Fibroblast of skin of left biceps (primary cell): ENCODE results near the gene PLEKHO2.

ENCODE experiments used
- DNase-seq, 2 experiments: peaks; one replicate each; pipeline ENCODE4 v3.0.0-alpha.2; 2013; ENCODE audit warnings: low read depth in 2 of 2

The PLEKHO2 gene

DNA sequence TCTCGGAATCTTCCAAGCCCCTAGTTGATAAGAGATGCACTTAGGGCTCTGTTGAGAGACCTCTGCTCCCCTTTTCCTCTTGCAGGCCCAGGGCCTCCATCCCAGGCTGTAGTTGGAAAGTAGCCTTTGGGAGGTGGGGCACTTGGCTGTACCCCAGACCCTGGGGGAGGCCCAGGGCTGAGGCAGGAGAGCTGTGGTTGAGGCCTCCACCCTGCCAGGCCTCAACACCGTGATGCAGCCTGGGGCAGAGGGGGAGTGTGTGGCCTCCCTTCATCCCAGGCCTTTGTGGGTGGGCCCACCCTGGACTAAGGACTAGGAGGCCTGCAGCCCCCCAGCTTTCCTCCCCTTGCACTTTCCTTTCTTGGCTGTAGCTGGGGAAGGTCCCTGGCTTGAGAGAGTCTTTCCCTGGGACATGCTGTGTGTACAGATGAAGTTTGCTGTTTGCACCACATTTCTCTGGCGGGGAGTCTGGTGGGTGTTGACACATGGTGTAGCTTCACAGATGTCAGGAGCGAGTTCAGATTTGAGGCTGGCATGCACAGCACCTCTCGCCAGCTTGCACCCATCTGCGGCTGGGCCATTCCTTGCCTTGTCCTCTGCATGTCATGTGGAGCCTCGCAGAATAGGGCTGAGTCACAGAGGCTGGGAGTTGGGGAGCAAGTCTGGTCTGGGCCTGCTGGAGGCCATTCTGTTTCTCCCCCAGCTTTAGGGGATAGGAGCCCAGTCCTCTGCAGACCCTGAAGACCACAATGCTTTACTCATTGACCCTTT is 13.7 kb downstream of the PLEKHO2 start:
- no peak for DNase-seq

DNA sequence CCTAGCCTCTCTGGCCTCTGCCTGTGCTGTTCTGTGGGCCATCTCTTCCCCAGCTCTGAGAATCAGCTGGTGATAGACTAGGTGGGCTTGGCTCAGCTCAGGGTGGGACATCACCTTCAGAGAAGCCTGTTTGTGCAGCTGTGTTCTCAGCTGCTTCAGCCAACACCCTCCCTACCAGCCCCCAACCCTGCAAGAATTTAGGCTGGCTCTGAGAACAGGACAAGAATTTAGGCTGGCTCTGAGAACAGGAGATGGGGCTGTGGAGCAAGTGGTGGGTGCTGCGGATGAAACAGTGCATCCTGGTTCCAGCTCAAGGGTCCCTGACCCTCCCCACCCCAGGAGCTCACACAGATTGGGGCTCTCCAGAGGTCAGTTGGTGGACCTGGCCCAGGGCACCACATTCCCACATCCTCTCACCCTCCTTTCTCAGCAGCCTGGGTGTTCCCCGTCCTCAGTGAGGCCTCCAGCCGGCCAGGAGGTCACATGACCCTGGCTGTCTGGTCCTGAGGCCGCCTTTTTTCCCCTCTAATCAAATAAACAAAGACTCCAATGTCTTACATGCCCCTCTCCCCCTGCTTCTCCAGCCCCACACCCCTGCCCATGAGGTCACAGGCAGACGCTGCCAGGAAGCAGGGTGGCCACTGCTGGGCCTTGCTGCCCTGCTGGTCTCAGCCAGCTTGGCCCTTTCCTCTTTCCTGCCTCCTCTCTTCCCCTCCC is 14.9 kb downstream of the PLEKHO2 start:
- DNase-seq = no peak

DNA sequence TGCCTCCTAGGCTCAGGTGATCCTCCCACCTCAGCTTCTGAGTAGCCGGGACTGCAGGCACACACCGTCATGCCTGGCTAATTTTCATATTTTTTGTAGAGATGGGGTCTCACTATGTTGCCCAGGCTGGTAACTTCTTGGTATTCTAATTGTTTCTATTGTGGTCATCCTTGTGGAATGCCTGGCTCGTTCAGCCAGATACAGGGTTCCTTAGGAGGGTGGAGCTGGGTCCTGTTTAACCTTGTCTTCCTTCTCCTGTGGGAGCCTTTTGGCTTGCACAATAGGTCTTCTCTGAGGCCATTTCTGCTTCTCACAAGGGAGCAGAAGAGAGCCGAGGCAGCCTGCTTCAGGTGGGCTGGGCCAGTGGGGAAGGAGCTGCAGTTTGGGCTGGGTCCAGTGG is 15.7 kb downstream of the PLEKHO2 start:
- DNase-seq = no peak

DNA sequence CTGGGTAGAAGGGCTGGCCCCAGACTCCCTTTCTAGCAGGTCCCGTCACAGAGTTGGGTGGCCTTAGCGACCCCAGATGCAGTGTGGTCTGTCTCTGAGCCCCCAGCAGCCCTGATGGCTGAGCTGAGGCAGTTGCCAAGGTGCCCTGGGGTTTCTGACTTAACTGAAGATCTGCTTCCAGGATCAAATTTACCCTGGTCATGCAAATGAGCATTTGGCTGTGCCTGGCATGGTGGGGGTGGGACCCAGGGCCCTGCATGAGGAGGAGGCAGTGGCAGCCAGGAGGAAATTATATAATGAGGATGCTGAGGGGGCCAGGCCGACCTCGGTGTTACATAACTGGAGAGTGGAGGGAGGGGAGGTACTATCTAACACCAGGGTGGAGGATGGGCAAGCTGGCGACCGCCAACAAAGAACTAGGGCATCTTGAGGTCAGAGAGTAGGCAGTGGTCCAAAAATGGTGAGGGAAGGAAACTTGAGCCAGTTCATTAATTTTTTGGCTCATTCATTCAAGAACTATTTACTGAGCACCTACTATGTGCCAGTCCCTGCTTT is 16.4 kb downstream of the PLEKHO2 start:
- no peak for DNase-seq

DNA sequence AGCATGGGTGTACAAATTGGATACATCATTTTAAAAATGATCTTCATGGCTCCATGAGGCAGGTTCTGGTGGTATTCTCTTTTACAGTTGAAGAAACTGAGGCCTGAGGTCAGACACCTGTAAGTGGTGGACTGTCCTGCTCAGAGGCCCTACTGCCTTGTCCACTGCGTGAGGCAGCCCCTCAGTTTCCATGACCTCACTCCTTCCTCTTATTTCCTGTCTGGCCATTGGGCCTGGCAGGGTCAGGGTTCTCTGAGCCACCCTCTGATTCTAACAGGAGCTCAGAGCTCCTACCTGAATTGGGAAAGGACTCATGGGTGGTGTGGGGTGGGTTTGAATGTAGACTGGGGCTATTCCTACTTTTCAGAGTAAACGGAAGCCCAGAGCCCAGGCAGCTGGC is 17.5 kb downstream of the PLEKHO2 start:
- no peak for DNase-seq

DNA sequence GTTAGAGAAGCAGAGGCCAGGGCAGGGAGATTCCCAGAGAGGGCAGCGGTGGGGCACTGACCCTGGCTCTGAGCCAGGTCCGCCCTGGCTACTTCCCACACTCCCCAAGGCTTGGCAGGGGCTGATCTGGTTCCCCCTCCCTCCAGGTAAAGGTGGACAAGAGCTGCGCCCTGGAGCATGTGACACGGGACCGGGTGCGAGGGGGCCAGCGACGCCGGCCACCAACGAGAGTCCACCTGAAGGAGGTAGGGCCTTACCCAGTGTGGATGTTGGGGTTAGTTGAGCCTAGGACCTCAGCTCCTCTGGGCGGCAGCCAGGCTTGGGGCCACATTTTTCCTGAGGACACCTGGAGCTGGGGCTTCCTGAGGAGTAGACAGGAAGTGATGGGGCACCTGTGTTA is 19.6 kb downstream of the PLEKHO2 start:
- no peak for DNase-seq

DNA sequence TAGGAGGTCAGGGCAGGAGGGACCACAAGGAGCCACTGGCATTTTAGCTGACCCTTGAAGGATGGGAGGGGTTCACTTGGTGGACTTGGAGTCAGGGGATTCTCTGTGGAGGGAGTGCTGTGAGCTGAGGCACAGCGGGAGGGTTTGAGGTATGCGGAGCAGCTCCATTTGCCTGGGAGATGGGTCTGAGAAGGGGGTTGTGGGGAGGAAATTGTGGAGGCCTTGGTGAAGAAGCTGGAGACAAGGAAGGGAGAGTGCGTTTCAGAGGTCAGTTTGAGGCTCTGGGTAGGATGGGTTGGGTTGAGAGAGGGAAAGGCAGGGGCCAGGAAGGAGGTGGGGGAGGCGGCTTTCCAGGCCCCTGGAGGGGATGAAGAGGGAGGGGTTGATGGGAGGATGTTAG is 20.2 kb downstream of the PLEKHO2 start:
- no peak for DNase-seq

DNA sequence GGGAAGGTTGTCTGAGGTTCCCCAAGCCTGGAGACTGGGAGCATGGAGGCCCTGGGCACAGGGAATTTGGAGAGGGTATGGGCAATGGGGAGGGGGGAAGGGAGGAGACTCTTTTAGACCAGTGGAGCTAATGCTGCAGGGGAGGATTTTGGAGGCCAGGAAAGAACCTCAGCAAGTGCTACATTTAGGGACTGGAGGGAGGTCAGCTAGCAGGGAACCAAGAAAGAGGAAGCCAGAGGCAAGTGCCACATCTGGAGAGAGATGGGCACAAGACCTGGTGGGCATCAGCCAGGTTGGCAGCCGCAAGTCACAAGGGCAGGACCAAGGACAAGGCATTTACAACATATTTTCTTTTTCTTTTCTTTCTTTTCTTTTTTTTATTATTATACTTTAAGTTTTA is 20.7 kb downstream of the PLEKHO2 start:
- no peak for DNase-seq

DNA sequence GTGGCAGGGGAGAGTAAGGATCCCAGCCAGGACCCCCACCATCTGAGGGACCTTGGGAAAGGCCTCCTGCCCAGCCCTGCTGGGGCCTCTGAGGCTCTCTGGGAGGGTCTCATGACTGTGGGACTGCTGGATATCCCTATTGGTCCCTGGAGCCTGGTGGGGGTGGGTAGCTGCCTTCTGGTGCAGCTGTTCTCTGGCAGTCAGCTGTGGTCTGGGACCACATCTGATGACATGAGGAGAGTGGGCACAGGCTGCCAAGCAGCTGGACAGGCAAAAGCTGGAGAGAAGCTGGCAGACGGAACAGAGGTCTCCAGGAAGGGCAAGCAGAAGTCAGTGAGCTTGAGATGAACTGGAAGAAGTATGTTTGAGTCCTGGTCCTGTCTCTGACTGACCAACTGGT is 22.4 kb downstream of the PLEKHO2 start:
- no peak for DNase-seq

DNA sequence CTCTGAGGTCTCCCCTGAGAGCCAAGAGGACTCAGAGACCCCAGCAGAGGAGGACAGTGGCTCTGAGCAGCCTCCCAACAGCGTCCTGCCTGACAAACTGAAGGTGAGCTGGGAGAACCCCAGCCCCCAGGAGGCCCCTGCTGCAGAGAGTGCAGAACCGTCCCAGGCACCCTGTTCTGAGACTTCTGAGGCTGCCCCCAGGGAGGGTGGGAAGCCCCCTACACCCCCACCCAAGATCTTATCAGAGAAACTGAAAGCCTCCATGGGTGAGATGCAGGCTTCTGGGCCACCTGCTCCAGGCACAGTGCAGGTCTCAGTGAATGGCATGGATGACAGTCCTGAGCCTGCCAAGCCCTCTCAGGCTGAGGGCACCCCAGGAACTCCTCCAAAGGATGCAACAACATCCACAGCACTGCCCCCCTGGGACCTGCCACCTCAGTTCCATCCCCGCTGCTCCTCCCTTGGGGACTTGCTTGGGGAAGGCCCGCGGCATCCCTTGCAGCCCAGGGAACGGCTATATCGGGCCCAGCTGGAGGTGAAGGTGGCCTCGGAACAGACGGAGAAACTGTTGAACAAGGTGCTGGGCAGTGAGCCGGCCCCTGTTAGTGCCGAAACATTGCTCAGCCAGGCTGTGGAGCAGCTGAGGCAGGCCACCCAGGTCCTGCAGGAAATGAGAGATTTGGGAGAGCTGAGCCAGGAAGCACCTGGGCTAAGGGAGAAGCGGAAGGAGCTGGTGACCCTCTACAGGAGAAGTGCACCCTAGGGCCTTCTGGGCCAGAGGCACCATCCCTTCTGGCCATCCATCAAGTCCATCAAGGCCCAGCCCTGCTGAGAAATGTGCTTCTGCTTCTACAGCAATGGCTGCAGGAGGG is 23.6 kb downstream of the PLEKHO2 start:
- no peak for DNase-seq

DNA sequence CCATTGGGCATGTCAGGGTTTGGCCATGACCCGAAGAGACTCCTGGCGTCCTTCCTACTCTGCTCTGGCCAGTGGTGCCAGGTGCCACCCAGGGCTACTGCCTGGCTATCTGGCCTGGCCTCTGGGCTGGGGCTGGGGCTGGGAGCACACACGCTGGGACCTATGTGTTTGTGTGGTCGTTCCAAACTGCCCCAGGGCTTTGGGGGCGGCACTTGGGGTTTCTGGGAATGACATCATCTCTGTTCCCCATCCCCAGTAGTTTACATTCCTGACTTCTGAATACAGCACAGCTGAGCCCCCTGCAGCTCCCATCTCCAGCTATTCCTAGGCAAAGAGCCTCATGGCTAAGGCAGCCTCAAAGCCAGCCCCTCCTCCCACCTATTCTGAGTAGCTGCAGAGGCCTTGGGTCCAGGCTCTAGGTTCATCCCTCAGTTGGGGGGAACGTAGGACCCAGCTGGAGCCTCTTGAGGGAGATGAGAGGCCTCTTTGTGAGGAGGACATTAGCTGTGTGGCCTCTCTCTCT is 24.3 kb downstream of the PLEKHO2 start:
- peak; percentile 73 to 76 for DNase-seq

DNA sequence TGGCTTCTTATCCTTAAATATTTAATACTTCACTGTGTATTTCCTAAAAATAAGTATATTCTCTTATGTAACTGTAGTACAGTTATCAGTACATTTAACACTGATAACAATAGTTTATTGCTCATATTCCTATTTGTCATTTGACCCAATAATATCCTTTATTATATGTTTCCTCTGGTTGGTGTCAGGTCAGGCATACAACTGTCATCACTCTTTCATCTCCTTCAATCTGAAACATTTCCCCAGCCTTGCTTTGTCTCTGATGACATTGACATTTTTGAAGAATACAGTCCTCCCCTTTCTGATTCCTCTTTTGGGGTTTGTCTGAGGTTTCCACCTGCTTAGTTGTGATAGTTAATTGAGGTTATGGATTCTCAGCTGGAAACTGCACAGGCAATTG is 27.8 kb downstream of the PLEKHO2 start:
- no peak for DNase-seq

DNA sequence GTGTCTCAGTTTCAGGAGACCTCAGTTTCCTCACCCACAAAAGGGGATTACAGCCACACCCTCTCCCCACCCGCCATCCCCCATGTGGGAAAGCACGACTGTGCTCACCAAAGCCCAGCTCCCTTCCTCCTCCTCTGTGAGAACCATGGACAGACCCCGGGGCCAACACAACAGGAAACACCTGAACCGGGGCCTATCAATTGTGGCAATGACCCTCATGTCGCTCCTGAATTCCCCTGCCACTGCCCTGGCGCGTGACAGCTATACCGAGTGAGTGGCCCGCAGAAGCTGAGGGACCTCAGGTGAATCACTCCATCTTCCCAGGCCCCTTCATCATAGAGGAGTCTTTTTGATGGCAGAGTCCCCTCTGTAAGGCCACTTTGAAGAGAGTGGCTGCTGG is 28.6 kb downstream of the PLEKHO2 start:
- no peak for DNase-seq

DNA sequence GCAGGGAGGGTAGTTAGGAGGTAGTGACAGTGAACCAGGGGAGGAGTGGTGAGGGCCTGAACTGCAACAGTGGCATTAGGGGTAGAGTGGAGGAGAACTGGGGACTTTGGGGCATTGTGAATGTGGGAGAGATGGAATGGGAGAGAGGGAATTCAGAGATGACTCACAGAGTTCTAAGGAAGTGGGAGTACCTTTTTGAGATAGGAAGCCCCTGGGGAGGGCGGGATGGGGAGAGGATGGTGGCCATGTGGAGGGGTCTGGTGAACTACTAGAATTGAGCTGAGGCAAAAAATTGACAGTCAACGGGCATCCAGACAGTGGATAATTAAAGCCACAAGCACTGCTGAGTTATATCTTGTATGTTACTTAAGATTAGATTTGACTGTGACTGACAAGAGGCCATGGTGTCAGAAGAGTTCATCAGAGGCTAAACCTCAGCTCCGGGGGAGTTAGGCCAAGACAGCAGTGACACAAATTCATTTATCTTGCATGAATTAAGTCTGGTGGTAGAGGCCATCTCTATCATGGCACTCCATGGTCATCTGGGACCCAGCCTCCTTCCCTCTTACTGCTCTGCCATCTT is 34.0 kb downstream of the PLEKHO2 start:
- no peak for DNase-seq

DNA sequence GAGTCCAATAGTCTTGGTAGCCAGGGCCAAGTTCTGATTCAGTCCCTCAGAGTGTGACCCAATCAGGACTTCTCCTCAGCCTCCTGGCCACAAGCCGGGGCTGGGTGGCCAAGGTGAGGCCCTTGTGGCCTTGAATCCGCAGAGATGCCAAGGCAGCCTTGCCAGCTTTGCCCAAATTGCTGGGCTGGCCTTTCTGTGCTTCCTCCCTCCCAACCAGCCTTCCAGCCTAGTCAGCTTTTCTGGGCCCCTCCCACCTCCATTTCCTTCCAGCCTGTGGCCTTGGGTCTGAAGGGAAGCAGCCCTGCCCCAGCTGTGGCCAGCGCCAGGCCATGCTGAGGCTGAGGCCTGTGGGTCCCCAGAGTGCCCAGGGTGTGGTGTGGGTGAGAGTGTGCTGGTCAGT is 35.7 kb downstream of the PLEKHO2 start:
- DNase-seq = no peak

DNA sequence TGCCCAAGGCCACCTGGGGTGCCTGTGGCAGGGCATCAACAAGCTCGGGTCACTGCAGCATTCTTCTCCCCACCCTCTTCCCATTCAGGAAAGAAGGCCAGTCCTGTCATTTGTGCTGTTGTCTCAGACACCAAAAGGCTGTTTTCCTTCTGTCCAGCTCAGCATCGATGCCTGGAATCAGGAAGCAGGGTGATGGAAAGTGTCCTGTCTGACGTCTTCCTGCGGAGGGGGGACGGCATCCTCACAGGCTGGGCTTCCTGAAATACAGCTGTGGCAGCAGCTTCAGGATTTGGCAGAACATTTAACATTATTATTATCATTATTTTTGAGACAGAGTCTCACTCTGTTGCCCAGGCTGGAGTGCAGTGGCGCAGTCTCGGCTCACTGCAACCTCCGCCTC is 37.0 kb downstream of the PLEKHO2 start:
- DNase-seq = no peak

DNA sequence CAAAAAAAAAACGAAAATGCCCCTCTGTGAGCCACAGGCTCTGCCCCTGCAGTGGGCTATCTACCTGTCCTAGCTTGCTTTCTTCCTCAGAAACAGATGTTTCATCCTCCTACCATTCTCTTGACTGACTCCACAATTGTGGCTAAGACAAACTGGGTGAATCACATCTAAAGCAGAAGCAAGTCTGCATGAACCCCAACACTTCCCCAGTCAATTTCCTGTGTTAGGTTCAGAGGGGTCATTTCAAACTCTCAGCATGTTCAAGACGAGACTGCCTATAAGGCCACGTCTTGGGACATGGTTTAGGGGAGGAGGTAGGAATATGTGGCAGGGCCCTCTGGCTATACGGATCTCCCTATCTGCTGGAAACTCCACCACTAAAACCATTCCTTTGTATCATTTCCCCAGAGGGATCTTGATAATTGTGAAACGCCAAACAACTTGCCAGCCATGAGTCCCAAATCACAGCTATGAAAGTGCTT is 41.4 kb downstream of the PLEKHO2 start:
- DNase-seq = no peak

DNA sequence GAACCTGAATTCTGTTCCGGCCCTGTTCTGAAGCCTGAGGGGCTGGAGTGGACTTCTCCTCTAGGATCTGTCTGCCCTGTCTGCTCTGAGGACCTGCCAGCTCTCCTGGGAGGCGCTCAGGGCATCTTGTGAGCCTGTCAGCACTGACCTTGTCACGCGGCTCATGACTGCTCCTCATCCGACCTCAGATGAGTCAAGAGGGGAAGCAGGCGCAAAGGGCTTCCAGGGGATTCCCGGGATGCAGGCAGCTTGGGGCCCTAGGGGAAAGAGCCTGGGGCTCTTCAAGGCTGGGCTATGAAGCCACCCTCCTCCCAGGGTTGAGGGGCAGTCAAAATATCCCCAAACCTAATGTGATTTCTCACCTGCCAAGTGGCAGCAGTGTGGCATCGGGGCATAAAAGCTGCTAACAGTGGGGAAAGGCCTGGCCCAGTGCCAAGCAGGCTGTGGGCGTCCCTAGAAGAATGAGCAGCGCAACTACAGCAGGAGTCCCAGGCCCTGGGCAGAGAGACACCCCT is 42.3 kb downstream of the PLEKHO2 start:
- no peak for DNase-seq

DNA sequence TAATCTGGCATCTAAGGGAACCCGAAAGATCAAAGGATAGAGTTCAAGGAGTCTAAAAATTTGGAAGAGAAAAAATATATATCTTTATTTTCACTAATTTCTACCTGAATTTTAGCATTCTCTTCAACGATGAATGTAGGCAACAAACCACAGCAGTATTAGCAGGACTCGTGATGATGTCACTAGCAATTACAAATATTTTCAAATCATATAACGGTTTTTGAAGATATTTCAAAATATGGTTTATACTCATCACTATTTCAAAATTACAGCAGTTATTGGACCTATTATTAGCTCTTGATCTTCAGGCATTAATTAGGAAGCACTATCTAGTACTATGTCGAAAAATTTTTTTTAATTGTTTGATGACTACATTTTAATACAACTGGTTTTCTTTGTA is 43.0 kb downstream of the PLEKHO2 start:
- no peak for DNase-seq

DNA sequence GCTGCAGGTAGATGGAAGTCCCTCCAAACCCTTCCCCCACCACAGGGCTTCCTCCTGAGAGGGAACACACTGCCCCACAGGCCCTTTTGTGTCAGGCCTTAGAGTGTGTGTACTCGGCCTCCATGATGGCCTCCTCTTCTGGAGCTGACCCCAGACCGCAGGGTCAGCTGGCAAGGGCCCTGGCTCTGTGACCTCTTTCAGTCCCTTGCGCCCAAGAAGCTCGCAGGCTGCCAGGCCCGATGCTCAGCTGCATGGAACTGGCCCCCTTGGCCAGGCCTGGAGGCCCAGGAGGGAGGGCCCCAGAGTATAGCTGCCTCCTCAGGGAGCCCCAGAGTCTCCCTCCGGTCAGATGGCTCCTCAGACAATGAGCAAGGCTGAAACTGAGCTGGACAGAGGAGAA is 46.6 kb downstream of the PLEKHO2 start:
- DNase-seq = no peak

DNA sequence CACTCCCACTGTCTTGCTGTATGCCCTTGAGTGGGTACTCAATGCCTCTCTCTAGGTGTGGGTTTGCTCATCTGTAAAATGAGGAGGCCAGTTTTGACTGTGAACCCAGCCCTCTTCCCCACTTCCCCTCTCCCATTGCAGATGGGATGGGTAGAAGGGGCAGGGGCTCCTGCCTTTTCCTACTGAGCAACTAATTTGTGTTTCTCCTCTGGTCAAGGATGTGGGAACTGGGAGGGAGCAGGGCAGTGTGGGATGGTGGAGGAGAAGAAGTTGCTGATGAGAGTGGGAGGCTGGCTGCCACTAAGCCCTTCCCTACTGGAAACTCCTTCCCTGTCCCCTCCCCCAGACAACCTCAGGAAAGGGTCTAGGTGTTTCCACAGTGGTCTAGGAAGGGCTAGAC is 49.8 kb downstream of the PLEKHO2 start:
- DNase-seq = no peak
